Measurements from ENCODE around the gene PTPN3. TPM values are rescaled to one million over a fixed set of nuclear protein-coding genes. Genes with fewer than 3 reads are reported as not detected.

PTPN3 gene
- total RNA-seq, 2 donors from 2014 or later, result 13.2 to 19.5 TPM

DNA sequence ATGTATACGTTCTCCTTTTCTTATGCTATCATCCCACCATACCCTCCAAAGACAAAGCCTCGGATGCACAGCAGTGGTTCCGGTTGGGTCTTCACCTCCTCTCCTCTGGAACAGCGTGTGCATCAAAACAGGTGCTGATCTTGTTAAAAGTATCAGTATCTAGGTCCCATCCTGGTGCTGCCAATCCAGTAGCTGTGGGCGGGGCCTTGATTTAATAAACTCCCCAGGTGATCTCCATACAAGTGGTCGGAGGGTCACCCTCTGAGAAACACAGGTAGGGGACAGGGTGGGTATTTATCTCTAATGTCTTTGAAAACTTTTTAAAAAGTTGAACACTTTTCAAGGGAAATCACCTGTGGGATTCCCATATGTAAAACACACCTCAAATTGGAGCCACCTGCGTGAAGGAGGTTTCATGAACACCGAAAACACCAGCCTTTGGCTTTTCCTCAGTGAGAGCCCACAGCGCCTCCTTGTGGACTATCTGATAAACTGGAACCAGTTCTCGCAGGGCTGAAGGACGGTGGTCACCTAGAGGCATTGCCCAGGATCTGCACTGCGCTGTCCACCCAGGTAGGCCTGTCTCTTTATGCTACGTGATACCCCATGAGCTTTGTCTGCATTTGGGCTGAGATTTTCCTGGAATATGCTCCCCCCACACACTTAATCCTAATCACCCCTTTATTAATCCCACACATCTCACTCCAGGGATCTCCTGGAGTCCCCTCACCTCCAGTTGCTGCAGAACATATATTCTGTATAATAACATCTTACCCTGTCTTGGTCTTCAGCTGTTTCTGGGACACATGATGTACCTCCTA, 96.7 kb downstream of the PTPN3 start:
- no peaks in the 10 kb centered on the region for H3K9me3 ChIP-seq
- intact Hi-C loops (cut with DNase I), result loop anchor here (10.0 kb wide), 1 partner anchor 217 kb away; no protein-coding TSS in a partner anchor
- no peaks in the 10 kb centered on the region for H3K27me3 ChIP-seq
- TF ChIP-seq, protein P1, sequence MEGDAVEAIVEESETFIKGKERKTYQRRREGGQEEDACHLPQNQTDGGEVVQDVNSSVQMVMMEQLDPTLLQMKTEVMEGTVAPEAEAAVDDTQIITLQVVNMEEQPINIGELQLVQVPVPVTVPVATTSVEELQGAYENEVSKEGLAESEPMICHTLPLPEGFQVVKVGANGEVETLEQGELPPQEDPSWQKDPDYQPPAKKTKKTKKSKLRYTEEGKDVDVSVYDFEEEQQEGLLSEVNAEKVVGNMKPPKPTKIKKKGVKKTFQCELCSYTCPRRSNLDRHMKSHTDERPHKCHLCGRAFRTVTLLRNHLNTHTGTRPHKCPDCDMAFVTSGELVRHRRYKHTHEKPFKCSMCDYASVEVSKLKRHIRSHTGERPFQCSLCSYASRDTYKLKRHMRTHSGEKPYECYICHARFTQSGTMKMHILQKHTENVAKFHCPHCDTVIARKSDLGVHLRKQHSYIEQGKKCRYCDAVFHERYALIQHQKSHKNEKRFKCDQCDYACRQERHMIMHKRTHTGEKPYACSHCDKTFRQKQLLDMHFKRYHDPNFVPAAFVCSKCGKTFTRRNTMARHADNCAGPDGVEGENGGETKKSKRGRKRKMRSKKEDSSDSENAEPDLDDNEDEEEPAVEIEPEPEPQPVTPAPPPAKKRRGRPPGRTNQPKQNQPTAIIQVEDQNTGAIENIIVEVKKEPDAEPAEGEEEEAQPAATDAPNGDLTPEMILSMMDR (IDR thresholded peaks at IDR 0.05), result peak; percentile 62 to 84 (median 78)
- TF ChIP-seq POLR2A (IDR thresholded peaks at IDR 0.05), result no peak
- no peak overlapping the region for H3K4me3 ChIP-seq
- H3K4me1 ChIP-seq, result no peaks in the 10 kb centered on the region
- no peak overlapping the region for H3K27ac ChIP-seq
- WGBS, 2 donors, result 56 to 70% methylated on average over 12 to 13 of the region's 13 CpGs
- peak; percentile 83 for ATAC-seq
- peaks cover 5 to 6% of the 10 kb centered on the region in 2 donors for H3K36me3 ChIP-seq (replicated peaks in 1 of 2; ENCODE audit: insufficient read depth in 1 of 2, low read depth in 2 of 2)
- peak; percentile 75 to 79 (median 78) for DNase-seq

DNA sequence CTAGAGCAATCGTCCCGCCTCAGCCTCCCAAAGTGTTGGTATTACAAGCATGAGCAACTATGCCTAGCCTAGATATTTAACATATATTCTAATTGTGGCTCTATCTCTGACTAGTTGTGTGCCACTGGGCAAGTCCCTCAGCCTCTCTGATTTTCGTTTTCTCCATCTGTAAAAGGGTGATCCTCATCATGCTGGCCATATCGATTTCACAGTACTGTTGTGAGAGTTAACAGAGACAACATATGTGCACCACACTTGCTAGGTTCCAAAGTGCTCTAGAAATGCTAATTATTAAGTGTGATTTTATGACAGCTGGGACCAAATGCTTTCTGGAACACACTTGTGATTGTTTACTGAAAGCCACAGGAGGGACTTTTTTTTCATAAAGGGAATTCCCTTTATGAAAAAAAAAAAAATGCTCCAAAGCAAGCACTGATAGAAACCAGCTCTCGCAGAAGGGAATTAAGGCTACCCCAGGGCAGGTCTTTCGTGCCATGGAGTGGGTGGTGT, 98.8 kb downstream of the PTPN3 start:
- Histone ChIP-seq H3K9me3 (no peaks in the 10 kb centered on the region), H3K4me1 (no peaks in the 10 kb centered on the region), H3K27me3 (no peaks in the 10 kb centered on the region), H3K4me3 (no peak overlapping the region), H3K27ac (no peak overlapping the region), H3K36me3 (replicated peaks in 1 of 2; ENCODE audit: insufficient read depth in 1 of 2, low read depth in 2 of 2) (peaks cover 3 to 5% of the 10 kb centered on the region in 2 donors)
- DNase-seq (no peak), ATAC-seq (no peak)
- TF ChIP-seq, protein P1 (IDR thresholded peaks at IDR 0.05), result no peak
- WGBS, 2 donors, result 72 to 81% methylated on average over 6 of the region's 6 CpGs
- intact Hi-C loops (cut with DNase I), result no loop called here

DNA sequence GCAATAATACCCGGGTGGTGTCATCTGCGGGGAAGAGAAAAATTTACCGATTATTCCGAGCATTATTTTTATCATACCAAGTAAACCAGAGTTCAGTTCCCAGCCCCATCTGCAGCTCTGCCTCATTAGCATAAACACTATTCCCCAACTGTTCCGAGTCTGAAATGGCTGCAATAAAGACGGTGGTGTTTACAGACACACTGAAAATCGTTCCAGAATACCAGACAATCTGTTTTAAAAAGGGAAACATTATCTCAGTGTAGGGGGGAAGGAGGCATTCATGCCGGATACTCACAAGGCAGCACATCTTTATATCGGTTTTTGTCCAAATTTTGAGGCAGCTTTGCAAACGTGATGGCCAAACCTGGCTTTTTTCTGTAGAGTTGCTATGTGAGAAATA, 106.9 kb downstream of the PTPN3 start:
- Histone ChIP-seq H3K27me3 (no peaks in the 10 kb centered on the region), H3K4me1 (peaks cover 7% of the 10 kb centered on the region), H3K4me3 (no peak overlapping the region), H3K27ac (no peak overlapping the region), H3K9me3 (no peaks in the 10 kb centered on the region), H3K36me3 (replicated peaks in 1 of 2; ENCODE audit: insufficient read depth in 1 of 2, low read depth in 2 of 2) (peaks cover 0 to 16% of the 10 kb centered on the region in 2 donors)
- TF ChIP-seq, protein P1 (IDR thresholded peaks at IDR 0.05), result no peak
- no peak for TF ChIP-seq POLR2A (IDR thresholded peaks at IDR 0.05)
- no peak for DNase-seq
- intact Hi-C loops (cut with DNase I), result no loop called here
- whole genome bisulfite sequencing, 2 donors, result 83 to 84% methylated on average over 10 of the region's 10 CpGs
- no peak for ATAC-seq

DNA sequence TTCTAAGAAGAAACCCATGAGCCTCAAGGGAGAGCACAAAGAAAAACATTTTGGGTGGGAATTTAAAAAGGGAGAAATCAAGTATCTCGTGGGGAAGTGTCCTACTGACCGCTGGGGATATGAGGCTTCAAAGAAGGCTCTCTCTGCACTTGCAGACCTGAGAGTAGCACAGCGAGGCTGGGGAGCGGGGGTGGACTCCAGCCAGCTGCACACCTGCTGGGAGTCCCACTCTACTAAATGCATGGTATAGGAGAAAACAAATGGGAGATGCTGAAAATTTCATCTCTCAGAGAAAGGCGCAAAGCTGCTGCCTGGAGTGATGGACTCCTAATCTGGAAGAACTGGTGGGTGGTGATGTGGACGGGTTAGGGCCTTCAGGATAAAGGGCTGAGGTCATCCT, 110.3 kb downstream of the PTPN3 start:
- peaks cover 7% of the 10 kb centered on the region for H3K4me1 ChIP-seq
- no peak overlapping the region for H3K4me3 ChIP-seq
- H3K27me3 ChIP-seq, result no peaks in the 10 kb centered on the region
- TF ChIP-seq, protein P1 (IDR thresholded peaks at IDR 0.05), result no peak
- no peak for TF ChIP-seq POLR2A (IDR thresholded peaks at IDR 0.05)
- no peaks in the 10 kb centered on the region for H3K9me3 ChIP-seq
- WGBS, 2 donors, result 39 to 47% methylated on average over 6 of the region's 6 CpGs
- no peak overlapping the region for H3K27ac ChIP-seq
- ATAC-seq, result no peak
- H3K36me3 ChIP-seq (replicated peaks in 1 of 2; ENCODE audit: insufficient read depth in 1 of 2, low read depth in 2 of 2), result peaks cover 0 to 26% of the 10 kb centered on the region in 2 donors
- peak; percentile 43 to 81 (median 59) for DNase-seq
- intact Hi-C loops (cut with DNase I), result no loop called here
